Measurements from ENCODE around the gene MAPK8IP2. TPM values are rescaled to one million over a fixed set of nuclear protein-coding genes. Genes with fewer than 3 reads are reported as not detected.
A peak's percentile ranks its signal among the peaks of the same experiment; 100 is the strongest.

The MAPK8IP2 gene
- total and polyA plus RNA-seq, 2 of the 13 experiments (the other 11 are each of a cell fraction or from before 2014, with no cell fraction given), result 1.3 to 2.6 TPM

- TF ChIP-seq ZSCAN25 (CRISPR knock-in tag; IDR thresholded peaks at IDR 0.05) (no peak), DRAP1 (CRISPR knock-in tag; IDR thresholded peaks at IDR 0.05) (no peak), ZFP1 (CRISPR knock-in tag; IDR thresholded peaks at IDR 0.05) (no peak), RNF2 (conservative IDR thresholded peaks at IDR 0.05; ENCODE audit: low read depth) (0 out of 2 replicates have a peak, but pooled peaks have one; percentile 36), MXI1 (IDR thresholded peaks at IDR 0.05; ENCODE audit: borderline replicate concordance, low read depth, low read length) (peak; percentile 41; the same call in 1 of the 3 replicates), SRSF1 (optimal IDR thresholded peaks at IDR 0.05; ENCODE audit: low read depth, low read length) (no peak), ZNF12 (CRISPR knock-in tag; IDR thresholded peaks at IDR 0.05) (no peak), ARHGAP35 (CRISPR knock-in tag; IDR thresholded peaks at IDR 0.05; ENCODE audit: borderline replicate concordance) (no peak), ZNF180 (CRISPR knock-in tag; IDR thresholded peaks at IDR 0.05; ENCODE audit: borderline replicate concordance, low read depth) (no peak), AKAP8 (CRISPR knock-in tag; IDR thresholded peaks at IDR 0.05) (peak; percentile 52; the same call in 1 of the 2 replicates), HDAC6 (IDR thresholded peaks at IDR 0.05; ENCODE audit: low read depth, low read length) (no peak), BORCS8-MEF2B (CRISPR knock-in tag; IDR thresholded peaks at IDR 0.05) (peak; percentile 60; the same call in 1 of the 2 replicates), LRRFIP1 (CRISPR knock-in tag; conservative IDR thresholded peaks at IDR 0.05) (no peak), NCOR1 (IDR thresholded peaks at IDR 0.05; ENCODE audit: borderline replicate concordance, low read length) (no peak), CENPT (CRISPR knock-in tag; IDR thresholded peaks at IDR 0.05; ENCODE audit: low read depth) (no peak), NFYB (CRISPR knock-in tag; IDR thresholded peaks at IDR 0.05) (peak; percentile 65), SNRNP70 (IDR thresholded peaks at IDR 0.05; ENCODE audit: low read depth, low read length) (no peak), ZNF263 (CRISPR knock-in tag; IDR thresholded peaks at IDR 0.05) (peak; percentile 90), ZNF572 (CRISPR knock-in tag; IDR thresholded peaks at IDR 0.05) (peak; percentile 61; the same call in 1 of the 2 replicates), NKX3-1 (CRISPR knock-in tag; IDR thresholded peaks at IDR 0.05) (no peak), ZKSCAN8 (CRISPR knock-in tag; IDR thresholded peaks at IDR 0.05; ENCODE audit: borderline replicate concordance) (no peak)
Observed at GRCh38 chr22:50622723-50623327, 22.2 kb downstream of the MAPK8IP2 start (continued).
